Retina (tissue), 1 donor: ENCODE measurements around the gene SNAPC1.
"Not testable (repeated sequence)": the region's sequence is repeated elsewhere in the genome, so short reads cannot be mapped to it uniquely, and the experiment has no call there.

Experiments
- DNase-seq: peaks from one replicate; pipeline ENCODE4 v3.0.0-alpha.2; 2016

The SNAPC1 gene

GRCh38 chr14:61750708-61751474, 11.3 kb upstream of the SNAPC1 start:
- peak; percentile 79 for DNase-seq

- DNase-seq = no peak
These were observed 10.7 kb upstream of the SNAPC1 start for GRCh38 chr14:61751475-61751989.

GRCh38 chr14:61752626-61753025, 9.6 kb upstream of the SNAPC1 start:
- no peak for DNase-seq

- no peak for DNase-seq
These were observed 8.6 kb upstream of the SNAPC1 start for GRCh38 chr14:61753631-61754030.

GRCh38 chr14:61754627-61755381, 7.4 kb upstream of the SNAPC1 start:
- DNase-seq = no peak

GRCh38 chr14:61755382-61755742, 6.9 kb upstream of the SNAPC1 start:
- DNase-seq = not testable (repeated sequence)

- no peak for DNase-seq
These were observed 6.1 kb upstream of the SNAPC1 start for GRCh38 chr14:61756135-61756534.

- no peak for DNase-seq
These were observed 2.3 kb upstream of the SNAPC1 start for GRCh38 chr14:61759878-61760277.

GRCh38 chr14:61761557-61761956, 663 bp upstream of the SNAPC1 start:
- no peak for DNase-seq

GRCh38 chr14:61764342-61765122, 2.3 kb downstream of the SNAPC1 start:
- DNase-seq = no peak

GRCh38 chr14:61765225-61765943, 3.2 kb downstream of the SNAPC1 start:
- DNase-seq = peak; percentile 27

- DNase-seq = no peak
These were observed 3.9 kb downstream of the SNAPC1 start for GRCh38 chr14:61766151-61766550.

- no peak for DNase-seq
These were observed 6.0 kb downstream of the SNAPC1 start for GRCh38 chr14:61768240-61768639.

GRCh38 chr14:61769893-61770292, 7.7 kb downstream of the SNAPC1 start:
- no peak for DNase-seq

- no peak for DNase-seq
These were observed 12.6 kb downstream of the SNAPC1 start for GRCh38 chr14:61774861-61775260.

GRCh38 chr14:61780125-61780524, 17.9 kb downstream of the SNAPC1 start:
- no peak for DNase-seq

GRCh38 chr14:61797309-61797708, 35.1 kb downstream of the SNAPC1 start:
- DNase-seq = no peak

- no peak for DNase-seq
These were observed 39.9 kb downstream of the SNAPC1 start for GRCh38 chr14:61802010-61802568.

- DNase-seq = no peak
These were observed 41.5 kb downstream of the SNAPC1 start for GRCh38 chr14:61803755-61804154.

- no peak for DNase-seq
These were observed 43.2 kb downstream of the SNAPC1 start for GRCh38 chr14:61805451-61805850.

GRCh38 chr14:61811882-61812346, 49.7 kb downstream of the SNAPC1 start:
- peak; percentile 58 for DNase-seq
